ENCODE results near the gene UBE2K.
"Not testable (repeated sequence)": the region's sequence is repeated elsewhere in the genome, so short reads cannot be mapped to it uniquely, and the experiment has no call there.

UBE2K gene

DNA sequence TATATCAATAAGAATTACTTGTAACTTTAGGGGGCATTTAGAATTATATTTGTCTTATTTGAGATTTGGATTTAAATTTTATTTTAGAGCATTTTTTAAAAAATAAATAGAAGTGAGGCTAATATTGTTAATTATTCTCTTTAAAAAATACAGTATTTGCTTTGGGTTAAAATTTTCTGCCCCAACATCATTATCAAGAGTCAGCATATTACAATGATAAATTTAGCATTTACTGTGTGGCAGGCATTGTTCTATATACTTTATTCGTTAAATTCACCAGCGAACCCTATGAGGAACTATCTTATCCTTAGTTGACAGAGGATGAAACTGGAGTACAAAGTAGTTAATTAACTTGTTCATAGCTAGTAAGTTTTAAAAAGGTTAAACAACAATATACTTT is 34.0 kb downstream of the UBE2K start:
- DNase-seq: no peak

- DNase-seq: no peak
Observed at GRCh38 chr4:39732728-39733127, 34.8 kb downstream of the UBE2K start.

DNA sequence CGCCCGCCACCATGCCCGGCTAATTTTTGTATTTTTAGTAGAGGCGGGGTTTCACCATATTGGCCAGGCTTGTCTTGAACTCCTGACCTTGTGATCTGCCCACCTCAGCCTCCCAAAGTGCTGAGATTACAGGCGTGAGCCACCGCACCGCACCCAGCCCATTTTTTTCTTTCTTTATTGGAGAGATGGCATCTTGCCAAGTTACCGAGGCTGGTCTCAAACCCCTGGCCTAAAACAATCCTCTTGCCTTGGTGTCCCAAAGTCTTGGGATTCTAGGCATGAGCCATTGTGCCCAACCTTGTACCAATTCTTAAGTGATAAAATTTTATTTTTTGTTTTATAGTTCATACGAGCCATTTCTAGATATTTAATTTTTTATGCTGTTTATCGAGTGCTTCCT is 41.7 kb downstream of the UBE2K start:
- DNase-seq: not testable (repeated sequence)

GRCh38 chr4:39741401-39741800 is 43.5 kb downstream of the UBE2K start:
- DNase-seq: no peak

DNA sequence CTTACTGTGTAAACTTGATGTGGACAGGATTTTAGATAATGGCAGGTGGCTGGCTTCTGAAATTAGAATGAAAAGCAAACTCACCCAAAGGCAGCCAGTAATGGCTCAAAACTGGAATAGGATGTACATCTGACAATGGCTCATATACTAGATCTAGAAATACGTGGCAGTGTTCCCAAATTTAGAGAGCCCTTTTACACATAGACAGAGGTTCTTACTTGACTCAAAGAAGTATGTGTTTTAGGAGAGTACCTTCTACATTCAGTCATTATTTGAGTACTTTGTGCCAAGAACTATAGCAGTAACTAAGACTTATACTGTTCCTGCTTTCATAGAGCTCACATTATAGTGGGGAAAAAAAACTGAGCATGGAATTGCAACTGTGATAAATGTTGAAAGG is 48.0 kb downstream of the UBE2K start:
- DNase-seq: no peak

- DNase-seq: no peak
Observed at GRCh38 chr4:39750216-39750615, 52.3 kb downstream of the UBE2K start.

DNA sequence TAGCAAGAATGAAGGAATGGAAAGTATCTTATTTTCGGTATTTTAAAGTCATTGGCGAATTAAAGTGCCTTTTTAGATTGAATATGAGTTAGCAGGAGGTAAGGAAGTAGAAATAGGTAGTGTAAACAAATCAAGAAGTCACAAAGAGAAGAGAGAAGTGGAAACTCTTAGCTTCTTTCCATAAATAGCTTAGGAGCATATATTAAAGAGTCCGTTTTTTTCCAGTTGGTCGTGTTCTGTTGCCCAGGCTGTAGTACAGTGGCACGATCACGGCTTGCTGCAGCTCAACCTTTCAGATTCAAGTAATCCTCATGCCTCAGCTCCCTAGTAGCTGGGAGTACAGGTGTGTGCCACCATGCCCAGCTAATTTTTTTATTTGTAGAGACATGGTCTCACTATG is 56.4 kb downstream of the UBE2K start:
- DNase-seq: no peak

GRCh38 chr4:39756159-39756558 is 58.2 kb downstream of the UBE2K start:
- no peak for DNase-seq

DNA sequence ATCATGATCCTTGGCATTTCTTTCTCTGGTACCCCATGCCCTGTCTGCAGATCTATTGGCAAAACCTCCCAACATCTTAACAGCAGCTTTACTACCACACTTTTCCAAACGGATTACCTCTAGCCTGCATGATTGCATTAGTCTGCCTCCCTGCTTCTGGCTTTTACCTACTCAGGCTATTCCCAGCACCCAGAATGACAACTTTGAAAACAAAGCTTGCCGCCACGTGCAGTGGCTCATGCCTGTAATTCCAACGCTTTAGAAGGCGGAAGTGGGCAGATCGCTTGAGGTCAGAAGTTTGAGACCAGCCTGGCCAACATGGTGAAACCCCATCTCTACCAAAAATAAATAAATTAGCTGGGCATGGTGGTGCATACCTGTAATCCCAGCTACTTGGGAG is 60.2 kb downstream of the UBE2K start:
- no peak for DNase-seq

- DNase-seq: no peak
Observed at GRCh38 chr4:39759569-39759968, 61.6 kb downstream of the UBE2K start.

DNA sequence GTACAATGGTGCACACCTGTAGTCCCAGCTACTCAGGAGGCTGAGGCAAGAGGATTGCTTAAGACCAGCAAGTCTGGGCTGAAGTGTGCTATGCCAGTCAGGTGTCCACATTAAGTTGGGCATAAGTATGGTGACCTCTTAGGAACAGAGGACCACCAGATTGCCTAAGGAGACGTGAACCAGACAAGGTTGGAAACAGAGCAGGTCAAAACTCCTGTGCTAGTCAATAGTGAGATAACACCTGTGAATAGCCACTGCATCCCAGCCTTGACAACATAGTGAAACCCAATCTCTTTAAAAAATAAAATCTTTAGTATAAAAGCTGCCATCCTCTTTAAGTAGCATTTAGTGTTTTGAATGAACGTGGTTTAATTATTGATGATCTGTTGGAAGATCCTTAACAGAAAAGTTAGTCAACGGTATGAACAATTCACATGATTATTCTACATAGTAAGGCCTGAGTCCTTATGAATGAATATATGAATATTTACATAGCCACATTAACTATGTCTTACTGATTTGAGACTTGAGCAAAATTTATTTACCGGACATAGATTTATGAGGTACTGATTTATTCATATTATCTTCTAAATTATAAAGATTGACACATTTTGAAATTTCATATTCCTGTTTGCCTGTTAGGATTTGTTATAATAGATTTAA is 63.2 kb downstream of the UBE2K start:
- DNase-seq: no peak

DNA sequence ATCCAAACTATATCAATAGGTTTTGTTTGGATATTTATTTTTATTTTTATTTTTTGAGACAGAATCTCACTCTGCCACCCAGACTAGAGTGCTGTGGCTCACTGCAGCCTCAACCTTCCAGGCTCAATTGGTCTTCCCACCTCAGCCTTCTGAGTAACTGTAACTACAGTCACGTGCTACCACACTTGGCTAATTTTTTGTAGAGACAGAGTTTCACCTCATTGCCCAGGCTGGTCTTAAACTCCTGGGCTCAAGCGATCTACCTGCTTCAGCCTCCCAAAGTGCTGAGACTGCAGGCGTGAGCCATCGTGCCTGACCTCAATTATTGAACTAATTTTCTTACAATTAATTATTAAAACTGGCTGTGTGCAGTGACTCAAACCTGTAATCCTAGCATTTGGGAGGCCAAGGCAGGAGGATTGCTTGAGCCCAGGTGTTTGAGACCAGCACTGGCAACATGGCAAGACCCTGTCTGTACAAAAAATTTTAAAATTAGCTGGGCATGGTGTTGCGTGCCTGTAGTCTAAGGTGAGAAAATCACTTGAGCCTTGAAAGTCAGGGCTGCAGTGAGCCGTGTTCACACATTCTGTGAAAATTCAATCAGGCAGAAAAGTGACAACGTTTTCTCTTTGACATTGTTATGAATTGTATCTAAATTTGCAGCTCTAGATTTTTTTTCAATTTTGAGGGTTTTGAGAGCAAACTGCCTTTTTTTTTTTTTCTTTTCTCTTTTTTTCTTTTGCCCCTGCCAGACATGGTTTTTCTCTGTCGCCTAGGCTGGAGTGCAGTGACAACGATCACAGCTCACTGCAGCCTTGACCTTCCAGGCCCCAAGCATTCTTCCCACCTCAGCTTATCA is 66.0 kb downstream of the UBE2K start:
- DNase-seq: no peak

GRCh38 chr4:39770005-39770404 is 72.1 kb downstream of the UBE2K start:
- no peak for DNase-seq

GRCh38 chr4:39770471-39770870 is 72.5 kb downstream of the UBE2K start:
- DNase-seq: no peak

DNA sequence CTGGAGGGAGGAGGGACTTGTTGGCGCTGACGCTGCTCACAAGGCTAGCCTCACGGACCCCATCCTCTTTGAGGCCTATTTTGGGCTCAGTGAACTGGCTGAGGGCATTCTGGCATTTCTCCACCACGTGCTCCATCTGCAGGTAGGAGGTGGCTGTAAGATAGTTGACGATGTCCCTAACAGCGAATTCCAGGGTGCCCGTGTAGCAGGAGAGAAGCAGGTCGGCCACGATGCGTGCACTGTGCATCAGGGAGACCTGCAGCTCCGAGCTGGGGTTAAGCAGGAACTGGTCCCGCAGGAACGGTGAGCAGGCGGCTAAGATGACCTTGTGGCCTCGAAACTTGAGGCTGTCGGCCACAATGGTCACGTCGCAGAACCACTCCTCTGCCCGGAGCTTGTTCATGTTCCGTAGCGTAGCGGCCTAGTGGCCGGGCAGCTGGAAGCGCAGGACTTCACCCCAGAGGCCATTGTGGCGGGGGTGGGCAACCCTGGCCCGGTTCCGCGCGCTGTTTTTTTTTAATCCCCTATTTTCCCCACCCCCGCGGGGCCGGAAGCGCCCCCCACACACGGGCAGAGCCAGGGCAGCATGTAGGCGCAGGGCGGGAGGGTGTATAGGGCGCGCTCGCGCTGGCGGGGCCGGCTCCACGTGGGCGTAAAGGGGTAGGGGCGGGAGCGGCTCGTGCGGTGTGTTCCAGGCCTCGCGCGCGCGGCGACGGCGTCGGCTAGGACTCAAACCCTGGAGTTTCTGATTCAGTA is 73.2 kb downstream of the UBE2K start:
- DNase-seq: no peak

DNA sequence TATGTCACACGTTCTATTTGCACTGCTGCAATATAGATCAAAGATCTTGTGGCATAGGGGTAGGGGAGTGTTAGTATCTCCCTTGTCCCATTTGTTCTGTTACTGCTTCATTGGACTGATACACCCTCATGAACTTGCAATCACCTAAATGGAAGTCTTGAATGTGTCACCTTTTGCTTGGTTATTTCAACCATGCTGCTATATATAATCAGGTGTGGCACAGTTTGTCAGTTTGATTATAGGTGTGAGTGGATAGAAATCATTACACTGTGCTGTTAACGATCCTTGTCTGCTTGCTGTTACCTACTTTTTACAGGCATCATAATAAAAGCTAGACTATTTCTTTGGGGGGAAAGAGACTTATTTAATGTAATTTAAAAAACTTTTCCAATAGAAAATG is 84.1 kb downstream of the UBE2K start:
- DNase-seq: not testable (repeated sequence)

- no peak for DNase-seq
Observed at GRCh38 chr4:39785083-39785482, 87.1 kb downstream of the UBE2K start.

GRCh38 chr4:39786838-39787237 is 88.9 kb downstream of the UBE2K start:
- DNase-seq: no peak

DNA sequence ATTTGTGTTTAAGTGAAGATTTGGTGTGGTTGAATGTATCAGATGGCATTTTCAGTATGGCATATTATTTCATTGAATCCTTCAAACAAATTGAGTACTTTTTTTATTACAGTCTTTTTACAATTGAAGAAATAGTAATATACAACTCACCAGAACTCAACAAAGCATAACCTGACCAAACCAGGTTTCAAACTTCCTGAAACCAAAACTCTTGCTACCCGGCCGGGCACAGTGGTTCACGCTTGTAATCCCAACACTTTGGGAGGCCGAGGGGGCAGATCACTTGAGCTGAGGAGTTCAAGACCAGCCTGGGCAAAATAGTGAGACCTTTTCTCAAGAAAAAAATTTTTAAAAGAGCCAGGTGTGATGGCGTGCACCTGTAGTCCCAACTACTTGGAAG is 94.2 kb downstream of the UBE2K start:
- no peak for DNase-seq

DNA sequence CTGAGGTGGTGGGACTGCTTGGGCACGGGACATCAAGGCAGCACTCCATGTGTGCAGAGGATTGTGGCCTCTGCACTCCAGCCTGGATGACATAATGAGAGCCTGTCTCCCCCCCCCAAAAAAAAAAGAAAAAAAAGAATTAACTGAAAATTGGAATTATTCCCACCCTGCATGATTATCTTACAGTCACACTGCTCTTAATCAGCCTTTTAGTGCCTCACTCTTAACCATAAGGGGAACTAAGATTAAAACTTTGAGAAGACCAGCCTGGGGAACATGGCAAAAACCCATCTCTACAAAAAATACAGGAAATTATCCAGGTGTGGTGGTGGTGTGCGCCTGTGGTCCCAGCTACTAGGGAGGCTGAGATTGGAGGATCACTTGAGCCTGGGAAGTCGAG is 94.6 kb downstream of the UBE2K start:
- no peak for DNase-seq

GRCh38 chr4:39792976-39793375 is 95.0 kb downstream of the UBE2K start:
- DNase-seq: not testable (repeated sequence)

DNA sequence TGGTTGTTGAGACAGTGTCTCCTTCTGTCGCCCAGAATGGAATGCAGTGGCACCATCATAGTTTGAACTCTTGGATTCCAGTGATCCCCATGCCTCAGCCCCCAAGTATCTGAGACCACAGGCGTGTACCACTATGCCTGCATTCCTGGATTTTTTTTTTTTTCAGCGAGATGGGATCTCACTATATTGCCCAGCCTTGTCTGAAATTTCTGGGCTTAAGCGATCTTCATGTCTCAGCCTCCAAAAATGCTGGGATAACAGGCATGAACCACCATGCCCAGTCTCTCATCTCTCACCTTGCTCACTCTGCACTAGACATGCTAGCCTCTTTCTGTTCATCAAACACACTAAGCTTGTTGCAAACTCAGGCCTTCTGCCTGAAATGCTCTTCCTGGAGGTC is 104.1 kb downstream of the UBE2K start:
- DNase-seq: no peak

- no peak for DNase-seq
Observed at GRCh38 chr4:39808231-39808749, 110.4 kb downstream of the UBE2K start.

- no peak for DNase-seq
Observed at GRCh38 chr4:39812500-39812899, 114.6 kb downstream of the UBE2K start.
